ENCODE data around the gene FOXO3B. TPM values are rescaled to one million over a fixed set of nuclear protein-coding genes. Genes with fewer than 3 reads are reported as not detected.
"Not testable (repeated sequence)": the region's sequence is repeated elsewhere in the genome, so short reads cannot be mapped to it uniquely, and the experiment has no call there.

FOXO3B gene
- total RNA-seq, 1 experiment from 2014 or later = 4.0 TPM

DNA sequence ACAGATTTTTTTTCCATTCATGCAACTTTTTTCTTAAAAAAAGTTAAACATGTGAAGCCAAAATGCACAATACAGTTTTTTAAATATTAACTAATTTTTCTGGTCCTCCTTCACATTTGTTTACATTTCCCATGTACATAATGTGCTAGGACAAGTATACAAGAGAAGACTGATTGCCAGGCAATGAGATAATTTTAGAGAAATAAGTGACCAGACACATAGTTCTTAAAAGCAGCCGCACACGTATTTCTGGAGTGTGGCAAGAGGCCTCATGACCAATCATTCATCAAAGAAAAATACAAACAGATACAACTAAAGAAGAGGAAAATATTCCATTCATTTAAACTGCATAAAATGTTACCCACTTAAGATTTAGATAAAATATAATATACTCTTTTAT, 15.8 kb downstream of the FOXO3B start:
- DNase-seq (ENCODE audit: low spot score); in situ Hi-C loops (cut with HindIII; ENCODE audit: low sequenced_read_pairs): not testable (repeated sequence)

DNA sequence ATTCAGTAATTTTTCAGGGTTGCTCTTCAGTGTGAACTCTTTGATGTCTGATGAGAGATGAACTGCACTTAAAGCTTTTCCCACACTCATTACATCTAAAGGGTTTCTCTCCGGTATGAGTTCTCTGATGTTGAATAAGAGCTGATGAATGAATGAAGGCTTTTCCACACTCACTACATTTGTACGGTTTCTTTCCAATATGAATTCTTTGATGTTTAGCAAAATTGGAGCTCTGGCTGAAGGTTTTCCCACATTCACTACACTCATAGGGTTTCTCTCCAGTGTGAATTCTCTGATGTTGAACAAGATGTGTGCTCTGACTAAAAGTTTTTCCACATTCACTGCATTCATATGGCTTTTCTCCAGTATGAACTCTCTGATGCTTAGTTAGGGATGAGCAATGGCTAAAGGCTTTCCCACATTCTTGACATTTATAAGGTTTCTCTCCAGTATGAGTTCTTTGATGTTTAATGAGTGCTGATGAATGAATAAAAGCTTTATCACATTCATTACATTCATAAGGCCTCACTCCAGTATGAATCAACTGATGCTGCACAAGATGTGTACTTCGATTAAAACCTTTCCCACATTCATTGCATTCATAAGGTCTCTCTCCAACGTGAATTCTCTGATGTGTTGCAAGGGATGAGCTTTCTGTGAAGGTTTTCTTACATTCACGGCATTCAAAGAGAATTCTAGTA, 20.0 kb downstream of the FOXO3B start:
- DNase-seq (ENCODE audit: low spot score); in situ Hi-C loops (cut with HindIII; ENCODE audit: low sequenced_read_pairs): not testable (repeated sequence)

DNA sequence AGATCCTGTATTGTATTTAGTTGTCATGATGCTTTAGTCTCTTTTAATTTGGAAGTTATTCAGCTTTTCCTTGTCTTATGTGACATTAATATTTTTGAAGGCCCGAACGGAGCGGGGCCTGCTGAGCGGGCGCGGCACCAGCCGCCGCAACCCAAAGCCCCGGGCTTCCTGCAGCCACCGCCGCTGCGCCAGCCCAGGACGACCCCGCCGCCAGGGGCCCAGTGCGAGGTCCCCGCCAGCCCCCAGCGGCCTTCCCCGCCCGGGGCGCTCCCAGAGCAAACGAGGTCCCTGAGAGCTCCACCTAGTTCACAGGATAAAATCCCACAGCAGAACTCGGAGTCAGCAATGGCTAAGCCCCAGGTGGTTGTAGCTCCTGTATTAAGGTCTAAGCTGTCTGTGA, 32.0 kb downstream of the FOXO3B start:
- DNase-seq (ENCODE audit: low spot score); in situ Hi-C loops (cut with HindIII; ENCODE audit: low sequenced_read_pairs): not testable (repeated sequence)

DNA sequence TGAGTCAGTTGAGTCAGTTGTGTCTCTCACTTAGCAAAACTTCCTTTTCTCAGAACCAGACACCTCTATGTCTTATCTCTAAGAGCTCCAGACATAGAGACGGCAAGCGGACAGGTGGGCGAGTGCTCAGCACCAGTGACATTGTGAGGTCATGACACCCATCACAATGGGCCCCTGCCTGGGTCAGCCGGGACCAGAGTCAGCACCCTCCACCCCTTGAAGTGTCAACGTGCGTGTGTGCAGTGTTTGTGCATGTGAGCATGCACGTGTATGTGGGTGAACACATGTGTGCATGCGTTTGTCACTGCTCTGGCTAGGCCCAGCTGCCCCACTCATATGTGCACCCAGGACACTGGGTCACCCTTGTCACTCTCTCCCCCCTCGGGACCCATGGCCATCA, 37.8 kb downstream of the FOXO3B start, which contains the start of gene TBC1D28:
Gene TBC1D28, minus strand, starts transcription at position 101 of the 400 bp plus-strand sequence. CDS start 3,039 bp downstream, outside the sequence.
- in situ Hi-C loops (cut with HindIII; ENCODE audit: low sequenced_read_pairs); DNase-seq (ENCODE audit: low spot score): not testable (repeated sequence)

DNA sequence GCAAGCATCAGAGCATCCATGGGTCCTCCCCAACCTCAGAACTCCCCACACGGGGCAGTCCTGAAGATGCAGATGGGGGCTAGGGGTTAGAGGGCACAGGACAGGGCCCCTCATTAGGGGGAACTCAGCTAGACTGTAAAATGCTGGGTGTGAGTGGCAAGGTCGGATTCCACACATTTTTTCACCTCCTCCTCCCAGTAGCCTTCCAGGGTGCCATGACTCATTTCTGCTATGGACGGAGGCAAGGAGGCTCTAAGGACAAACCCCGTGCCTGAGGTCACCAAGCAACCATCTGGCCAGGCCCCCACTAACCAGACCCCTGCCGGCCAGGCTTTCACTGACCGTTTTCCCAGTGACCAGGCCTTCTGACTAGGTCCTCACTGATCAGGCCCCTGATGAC, 39.0 kb downstream of the FOXO3B start:
- in situ Hi-C loops (cut with HindIII; ENCODE audit: low sequenced_read_pairs); DNase-seq (ENCODE audit: low spot score): not testable (repeated sequence)

DNA sequence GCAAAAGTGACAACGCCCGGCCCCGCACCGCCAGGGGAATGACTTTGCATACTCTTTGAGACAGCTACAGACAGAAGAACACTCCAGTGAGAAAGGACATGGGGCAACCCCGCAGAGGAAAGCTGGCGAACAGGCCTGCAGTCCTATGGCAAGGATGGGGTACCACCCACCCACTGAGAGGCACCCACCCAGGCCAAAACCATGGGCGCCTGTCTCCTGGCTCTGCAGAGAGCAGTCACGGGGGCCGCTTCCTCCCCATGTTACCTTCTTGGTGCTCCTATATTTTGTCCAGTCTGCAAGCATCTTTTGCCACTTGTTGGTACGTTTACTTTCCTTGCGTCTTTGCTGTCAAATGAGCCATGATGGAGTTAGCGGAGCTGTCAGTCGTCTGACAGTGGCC, 43.8 kb downstream of the FOXO3B start:
- in situ Hi-C loops (cut with HindIII; ENCODE audit: low sequenced_read_pairs) = not testable (repeated sequence)

DNA sequence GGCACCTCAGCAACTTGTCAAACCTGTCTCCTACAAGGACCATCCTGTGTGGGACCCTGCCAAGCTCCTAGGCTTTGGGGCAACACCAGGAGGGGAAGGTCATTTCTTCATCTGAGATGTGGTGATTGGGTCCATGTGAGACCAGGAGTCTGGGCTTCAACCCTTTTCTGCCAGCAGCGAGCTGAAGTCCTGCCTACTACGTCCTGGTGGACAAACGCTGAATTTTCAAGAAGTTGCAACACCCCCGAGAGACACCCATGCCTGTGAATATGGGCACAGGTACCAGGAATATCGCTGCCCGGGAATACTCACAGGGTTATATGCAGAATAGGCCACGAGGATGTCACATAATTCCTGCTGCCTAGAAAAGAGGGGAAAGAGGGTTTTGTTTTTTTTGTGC, 45.9 kb downstream of the FOXO3B start:
- DNase-seq (ENCODE audit: low spot score); in situ Hi-C loops (cut with HindIII; ENCODE audit: low sequenced_read_pairs): not testable (repeated sequence)

More for the DNA sequence above, 43.8 kb downstream of the FOXO3B start:
- DNase-seq (ENCODE audit: low spot score) = not testable (repeated sequence)

DNA sequence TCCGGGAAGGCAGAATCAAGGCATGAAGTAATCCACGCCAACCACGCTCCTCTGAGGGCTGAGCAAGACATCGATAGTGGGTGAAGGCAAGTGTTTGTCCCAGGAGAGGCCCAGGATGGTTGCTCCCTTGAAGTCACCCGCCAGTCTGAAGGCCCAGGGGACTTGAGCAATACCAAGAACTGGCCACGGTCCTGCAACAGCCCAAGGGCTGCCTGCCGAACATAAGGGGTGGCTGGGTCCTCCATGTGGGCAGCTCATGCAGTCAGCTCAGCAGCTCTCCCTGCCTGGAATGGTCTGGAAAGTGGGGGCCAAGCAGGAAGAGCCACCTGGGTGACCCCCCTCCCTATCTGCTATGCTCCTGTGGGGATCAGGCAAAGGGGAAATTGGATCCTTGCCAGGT, 46.3 kb downstream of the FOXO3B start:
- DNase-seq (ENCODE audit: low spot score); in situ Hi-C loops (cut with HindIII; ENCODE audit: low sequenced_read_pairs): not testable (repeated sequence)

DNA sequence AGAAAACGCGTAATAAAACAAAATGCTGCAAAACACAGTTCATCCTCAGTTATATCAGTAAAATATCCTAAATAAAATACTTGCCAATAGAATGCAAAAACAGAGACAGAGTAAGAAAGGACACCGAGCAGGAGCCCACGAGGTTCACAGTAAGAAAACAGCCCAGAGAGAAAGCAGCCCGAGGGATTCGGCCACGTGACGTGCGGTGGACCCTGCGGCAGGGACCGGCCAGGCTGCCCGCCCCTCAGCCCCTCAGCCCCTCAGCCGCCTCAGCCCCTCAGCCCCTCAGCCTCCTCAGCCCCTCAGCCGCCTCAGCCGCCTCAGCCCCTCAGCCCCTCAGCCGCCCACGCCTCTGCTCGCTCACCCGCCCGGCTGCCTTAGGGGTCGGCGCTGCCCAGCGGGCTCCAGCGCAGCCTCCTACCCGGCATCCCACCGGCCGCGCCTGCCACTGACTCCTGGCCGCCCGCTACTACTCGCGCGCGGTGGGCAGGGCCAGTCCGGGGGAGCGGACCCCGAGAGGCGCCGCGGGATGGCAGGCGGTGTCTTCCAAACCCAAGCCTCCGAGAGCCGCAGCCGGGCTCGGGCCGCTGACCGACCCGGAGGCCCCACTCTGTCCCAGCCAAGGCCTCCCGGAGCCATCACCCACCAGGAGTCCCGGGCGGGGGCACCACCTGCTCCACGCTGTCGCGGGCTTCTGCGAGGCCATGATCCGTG, 47.4 kb downstream of the FOXO3B start:
- peak; percentile 33 for DNase-seq (ENCODE audit: low spot score)
- in situ Hi-C loops (cut with HindIII; ENCODE audit: low sequenced_read_pairs) = not testable (repeated sequence)

Other genes starting within 250 kb of the FOXO3B start
- gene LGALS9C, start 205.5 kb downstream of the FOXO3B start, total RNA-seq (2014; rRNA removed; shearing (Covaris generic)) = not detected in 2 replicates
- not detected in 2 replicates for gene TBC1D28, start 37.9 kb downstream of the FOXO3B start, total RNA-seq (2014; rRNA removed; shearing (Covaris generic))
- not detected in 2 replicates for gene FBXW10, start 61.7 kb upstream of the FOXO3B start, total RNA-seq (2014; rRNA removed; shearing (Covaris generic))
- 46.6 and 47.7 TPM in 2 replicates for gene TVP23B, start 98.9 kb upstream of the FOXO3B start, total RNA-seq (2014; rRNA removed; shearing (Covaris generic))
- gene PRPSAP2, start 175.8 kb upstream of the FOXO3B start, total RNA-seq (2014; rRNA removed; shearing (Covaris generic)) = 101 and 137 TPM in 2 replicates